Peyer's patch (tissue), 4 donors: ENCODE measurements around the gene OR6S1. TPM values are rescaled to one million over a fixed set of nuclear protein-coding genes. Genes with fewer than 3 reads are reported as not detected.
A peak's percentile ranks its signal among the peaks of the same experiment; 100 is the strongest.

Source experiments
- DNase-seq, 3 donors: peaks; one replicate each; pipeline ENCODE4 v3.0.0-alpha.2; 2017 to 2019
- H3K27ac ChIP-seq, 4 donors: fragments of 200-600 bp; sonication (generic); one replicate each; pipeline ENCODE4 v1.5.1; 2016 to 2019
- H3K27me3 ChIP-seq, 2 donors: fragments of 200-600 bp; sonication (generic); one replicate each; pipeline ENCODE4 v1.5.1; 2019
- H3K36me3 ChIP-seq, 3 donors: fragments of 200-600 bp; sonication (generic); one replicate each; pipeline ENCODE4 v1.5.1; 2016 to 2019
- H3K4me1 ChIP-seq, 4 donors: fragments of 200-600 bp; sonication (generic); one replicate each; pipeline ENCODE4 v1.5.1; 2016 to 2019
- H3K4me3 ChIP-seq, 4 donors: fragments of 200-600 bp; sonication (generic); 1 replicate in 3 of 4; 2 replicates in 1 of 4; pipeline ENCODE4 v1.5.1; 2016 to 2019; ENCODE audit warnings: mild to moderate bottlenecking in 1 of 4
- H3K9me3 ChIP-seq, 4 donors: fragments of 200-600 bp; sonication (generic); one replicate each; pipeline ENCODE4 v1.5.1; 2016 to 2019; ENCODE audit warnings: mild to moderate bottlenecking in 1 of 4
- CTCF ChIP-seq, 6 experiments: fragments of 450-650 bp in 4 of 6; fragments of 200-600 bp in 2 of 6; sonication (generic) in 1 of 6; IDR thresholded peaks; one replicate each; pipeline ENCODE4 v1.5.1; 2017 to 2019; ENCODE audit warnings: antibody characterized with exemption in 6 of 6, mild to moderate bottlenecking in 3 of 6, moderate library complexity in 1 of 6
- POLR2A ChIP-seq, 2 donors: fragments of 450-650 bp; IDR thresholded peaks; one replicate each; pipeline ENCODE4 v1.5.1; 2017; ENCODE audit warnings: antibody characterized with exemption in 2 of 2, mild to moderate bottlenecking in 2 of 2, moderate library complexity in 2 of 2
- total RNA-seq, 4 donors: library from RNA; depleted of rRNA; stranded (reverse); fragments of >200 nt; gene quantifications; one replicate each; pipeline ENCODE4 v1.1.0, GENCODE V29; 2016

OR6S1 gene
- total RNA-seq, 4 donors from 2014 or later, result not detected

GRCh38 chr14:20682435-20683124 lies 41.1 kb upstream of the OR6S1 start:
- peak; percentile 82 to 94 (median 89) for DNase-seq
- no peaks in the 10 kb centered on the region for H3K36me3 ChIP-seq
- peaks cover 3 to 40% (median 8%) of the 10 kb centered on the region in 4 donors for H3K4me1 ChIP-seq
- no peaks in the 10 kb centered on the region for H3K27me3 ChIP-seq
- peak overlapping the region; percentile 95 to 99 (median 98) for H3K27ac ChIP-seq
- H3K4me3 ChIP-seq, result peak overlapping the region; percentile 58 to 79 (median 68)
- no peaks in the 10 kb centered on the region for H3K9me3 ChIP-seq
- peak; percentile 66 to 90 for TF ChIP-seq POLR2A (IDR thresholded peaks at IDR 0.05)
- TF ChIP-seq CTCF (IDR thresholded peaks at IDR 0.05), result no peak

- Histone ChIP-seq H3K27me3 (no peaks in the 10 kb centered on the region), H3K27ac (peak overlapping the region; percentile 95 to 99 (median 98)), H3K9me3 (no peaks in the 10 kb centered on the region), H3K4me1 (peaks cover 1 to 35% (median 8%) of the 10 kb centered on the region in 4 donors), H3K36me3 (no peaks in the 10 kb centered on the region), H3K4me3 (peak overlapping the region; percentile 58 to 79 (median 68))
- DNase-seq, result no peak
- no peak for TF ChIP-seq POLR2A (IDR thresholded peaks at IDR 0.05)
- TF ChIP-seq CTCF (IDR thresholded peaks at IDR 0.05), result peak in 2 of 6 experiments; percentile 8 to 19
These were observed 40.6 kb upstream of the OR6S1 start for GRCh38 chr14:20682127-20682434.

- no peaks in the 10 kb centered on the region for H3K36me3 ChIP-seq
- H3K9me3 ChIP-seq, result no peaks in the 10 kb centered on the region
- H3K4me1 ChIP-seq, result peaks cover 0 to 30% (median 8%) of the 10 kb centered on the region in 4 donors
- H3K27me3 ChIP-seq, result no peaks in the 10 kb centered on the region
- TF ChIP-seq CTCF (IDR thresholded peaks at IDR 0.05) (no peak), POLR2A (IDR thresholded peaks at IDR 0.05) (peak in 1 of 2 donors; percentile 34)
- DNase-seq, result peak; percentile 71 to 89 (median 72)
- H3K4me3 ChIP-seq, result peak overlapping the region; percentile 58 to 79 (median 68)
- H3K27ac ChIP-seq, result peak overlapping the region; percentile 95 to 99 (median 98)
These were observed 40.0 kb upstream of the OR6S1 start for GRCh38 chr14:20681348-20682126.

GRCh38 chr14:20680843-20681347 lies 39.4 kb upstream of the OR6S1 start:
- H3K36me3 ChIP-seq, result no peaks in the 10 kb centered on the region
- peak overlapping the region; percentile 95 to 99 (median 98) for H3K27ac ChIP-seq
- H3K27me3 ChIP-seq, result no peaks in the 10 kb centered on the region
- H3K4me3 ChIP-seq, result peak overlapping the region; percentile 58 to 79 (median 68)
- peaks cover 0 to 23% (median 8%) of the 10 kb centered on the region in 4 donors for H3K4me1 ChIP-seq
- TF ChIP-seq POLR2A (IDR thresholded peaks at IDR 0.05) (no peak), CTCF (IDR thresholded peaks at IDR 0.05) (no peak)
- peak in 2 of 3 donors; percentile 54 to 65 for DNase-seq
- no peaks in the 10 kb centered on the region for H3K9me3 ChIP-seq

GRCh38 chr14:20680363-20680762 lies 38.9 kb upstream of the OR6S1 start:
- no peaks in the 10 kb centered on the region for H3K36me3 ChIP-seq
- peak overlapping the region in 2 of 4 donors; percentile 59 to 77 for H3K4me3 ChIP-seq
- peak overlapping the region; percentile 95 to 99 (median 98) for H3K27ac ChIP-seq
- H3K27me3 ChIP-seq, result no peaks in the 10 kb centered on the region
- H3K4me1 ChIP-seq, result peaks cover 0 to 18% (median 8%) of the 10 kb centered on the region in 4 donors
- no peaks in the 10 kb centered on the region for H3K9me3 ChIP-seq
- TF ChIP-seq CTCF (IDR thresholded peaks at IDR 0.05) (no peak), POLR2A (IDR thresholded peaks at IDR 0.05) (no peak)
- no peak for DNase-seq
